Activated naive CD4-positive, alpha-beta T cell treated with anti-CD3 and anti-CD28 coated beads, Interleukin-2, amount 50 U/mL, for 72 hours (primary cell): ENCODE results near the gene NUDT14. TPM values are rescaled to one million over a fixed set of nuclear protein-coding genes. Genes with fewer than 3 reads are reported as not detected.

Experiments used
- ATAC-seq, 2 donors: fragments of 150-1000 bp; cut with Tn5 transposase; 2 replicates each; pipeline ENCODE4 v1.10.0; 2021; ENCODE audit warnings: mild to moderate bottlenecking in 2 of 2, moderate library complexity in 2 of 2
- DNase-seq, 2 donors: peaks; one replicate each; pipeline ENCODE4 v3.0.0; 2021 to 2022; ENCODE audit warnings: low spot score in 2 of 2
- H3K27ac Mint-ChIP-seq, 2 donors: one replicate each; pipeline ENCODE4 v1.8.0; 2022; ENCODE audit warnings: mild to moderate bottlenecking in 2 of 2, mixed read lengths in 2 of 2
- H3K36me3 Mint-ChIP-seq, 2 donors: one replicate each; pipeline ENCODE4 v1.8.0; 2022; ENCODE audit warnings: mixed read lengths in 2 of 2
- H3K9me3 Mint-ChIP-seq, 2 donors: one replicate each; pipeline ENCODE4 v1.8.0; 2022; ENCODE audit warnings: mixed read lengths in 2 of 2
- total RNA-seq, 2 donors: library from RNA; stranded (reverse); gene quantifications; one replicate each; pipeline ENCODE4 v1.2.3, GENCODE V29; 2022

Gene NUDT14
- total RNA-seq, 2 donors from 2014 or later: 20.0 to 22.6 TPM

DNA sequence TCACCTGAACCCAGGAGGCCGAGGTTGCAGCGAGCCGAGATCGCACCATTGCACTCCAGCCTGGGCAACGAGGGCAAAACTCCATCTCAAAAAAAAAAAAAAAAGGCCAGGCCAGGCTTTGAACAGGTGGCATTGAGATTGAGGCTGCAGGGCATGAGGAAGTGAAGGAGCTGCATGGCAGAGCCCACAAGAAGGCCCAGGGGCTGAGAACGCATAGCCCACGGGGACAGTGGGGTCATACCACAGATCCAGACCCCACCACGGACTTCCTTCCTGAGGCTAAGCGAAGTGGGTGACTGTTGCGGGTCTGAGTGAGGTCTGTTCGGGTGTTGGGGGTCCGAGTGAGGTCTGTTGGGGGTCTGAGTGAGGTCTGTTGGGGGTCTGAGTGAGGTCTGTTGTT, 20.3 kb downstream of the NUDT14 start:
- no peak for DNase-seq
- Mint-ChIP-seq H3K27ac (no peak overlapping the region), H3K36me3 (no peaks in the 10 kb centered on the region), H3K9me3 (no peaks in the 10 kb centered on the region)
- ATAC-seq: no peak

DNA sequence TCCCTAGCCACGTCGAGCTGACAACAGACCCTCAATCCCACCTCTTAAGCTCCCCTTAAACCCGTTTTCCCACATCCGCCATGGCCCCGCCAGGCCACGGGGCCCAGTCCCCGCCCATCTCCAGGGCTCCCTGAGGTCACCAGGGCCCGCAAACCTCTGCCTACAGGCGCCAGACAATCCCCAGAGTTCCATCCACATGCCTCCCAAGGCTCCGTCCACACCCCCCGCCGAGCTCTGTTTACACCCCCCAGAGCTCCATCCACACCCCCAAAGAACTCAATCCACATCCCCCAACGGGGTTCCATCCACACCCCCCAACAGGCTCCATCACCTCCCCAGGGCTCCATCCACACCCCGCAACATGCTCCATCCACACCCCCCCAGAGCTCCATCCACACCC, 21.8 kb downstream of the NUDT14 start:
- Mint-ChIP-seq H3K36me3 (no peaks in the 10 kb centered on the region), H3K9me3 (no peaks in the 10 kb centered on the region), H3K27ac (no peak overlapping the region)
- no peak for DNase-seq
- ATAC-seq: no peak

DNA sequence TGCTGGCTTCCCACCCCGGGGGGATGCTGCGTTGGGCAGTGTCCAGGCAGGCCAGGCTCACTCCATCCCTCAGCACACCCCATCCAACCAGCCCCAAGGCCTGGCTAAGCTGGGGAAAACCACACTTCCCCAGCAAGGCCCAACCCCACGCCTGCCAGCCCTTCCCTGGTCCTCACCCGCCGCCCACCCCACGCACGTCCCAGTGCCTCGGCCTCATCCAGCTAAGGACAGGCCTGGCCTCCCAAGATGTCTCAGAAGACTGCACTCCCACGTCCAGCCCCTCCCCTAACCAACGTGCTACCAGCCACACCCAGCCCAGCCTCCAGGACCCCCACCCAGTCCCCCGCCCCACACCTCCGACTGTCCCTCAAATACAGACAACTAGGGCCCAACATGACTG, 22.3 kb downstream of the NUDT14 start:
- no peak for ATAC-seq
- Mint-ChIP-seq H3K36me3 (no peaks in the 10 kb centered on the region), H3K9me3 (no peaks in the 10 kb centered on the region), H3K27ac (no peak overlapping the region)
- DNase-seq: no peak

DNA sequence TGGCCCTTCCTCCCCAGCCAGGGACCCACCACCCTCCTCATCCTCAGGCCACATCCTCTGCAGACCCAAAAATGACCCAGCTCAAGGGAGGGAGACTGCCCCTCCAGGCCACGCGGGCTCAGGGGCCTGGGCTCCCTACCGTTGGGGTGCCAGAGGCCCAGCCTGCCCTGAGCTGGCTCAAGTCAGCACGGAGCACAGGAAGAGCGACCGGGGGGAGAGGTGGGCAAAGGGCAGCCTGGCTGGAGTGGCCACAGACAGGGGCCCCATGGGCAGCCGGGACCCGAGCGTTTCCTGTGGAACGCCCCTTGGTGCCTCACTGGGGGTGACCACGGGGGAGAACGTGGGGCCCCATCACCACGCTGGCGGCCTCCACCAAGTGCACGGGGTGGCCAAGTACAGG, 23.2 kb downstream of the NUDT14 start:
- no peaks in the 10 kb centered on the region for H3K36me3 Mint-ChIP-seq
- no peak overlapping the region for H3K27ac Mint-ChIP-seq
- no peak for DNase-seq
- no peak for ATAC-seq
- H3K9me3 Mint-ChIP-seq: no peaks in the 10 kb centered on the region

DNA sequence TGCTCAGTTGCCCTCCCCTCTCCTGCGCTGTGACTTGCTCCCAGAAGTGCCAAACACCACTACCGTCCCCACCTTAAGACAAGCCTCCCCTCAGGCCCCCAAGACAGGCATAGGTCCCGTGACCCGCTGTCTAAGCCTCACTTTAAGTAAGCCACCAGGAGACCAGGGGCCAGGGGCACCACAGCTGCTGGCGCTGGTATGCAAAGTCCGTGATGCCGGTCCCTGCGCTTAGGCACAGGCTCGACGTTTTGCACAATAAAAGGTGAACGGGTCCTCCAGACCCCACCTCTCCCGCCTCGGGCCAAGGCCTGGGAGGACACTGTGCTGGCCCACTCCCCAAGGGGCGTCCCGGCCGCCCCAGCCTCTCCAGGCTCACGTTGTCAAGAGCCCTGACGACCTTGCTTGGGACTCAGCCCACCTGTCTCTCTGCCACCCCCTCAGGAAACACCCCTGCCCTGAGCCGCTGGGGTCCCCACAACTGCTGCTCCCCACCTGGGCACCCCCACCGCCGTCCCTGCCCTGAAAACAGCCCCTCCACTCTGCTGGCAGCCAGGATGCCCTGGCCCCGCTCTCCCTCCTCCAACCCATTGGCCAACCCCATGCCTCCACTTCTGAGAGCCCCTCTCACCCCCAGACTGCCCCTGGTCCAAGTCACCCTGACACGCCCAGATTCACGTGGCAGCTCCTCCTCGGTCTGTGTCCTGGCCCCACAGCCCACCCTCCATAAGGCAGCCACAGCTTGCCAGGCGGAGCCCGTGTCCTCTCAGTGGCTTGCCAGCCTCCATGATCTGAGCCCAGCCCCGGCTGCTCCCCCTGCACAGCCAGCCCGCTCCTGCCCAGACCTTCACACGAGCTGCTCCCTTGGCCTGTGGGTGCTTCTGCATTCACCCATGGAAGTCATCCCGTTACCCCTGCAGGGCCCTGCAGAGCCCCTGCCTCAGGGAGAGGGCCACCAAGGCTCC, 24.4 kb downstream of the NUDT14 start:
- peak overlapping the region in 1 of 2 donors; percentile 15 for H3K27ac Mint-ChIP-seq
- no peaks in the 10 kb centered on the region for H3K9me3 Mint-ChIP-seq
- H3K36me3 Mint-ChIP-seq: no peaks in the 10 kb centered on the region
- no peak for DNase-seq
- no peak for ATAC-seq

DNA sequence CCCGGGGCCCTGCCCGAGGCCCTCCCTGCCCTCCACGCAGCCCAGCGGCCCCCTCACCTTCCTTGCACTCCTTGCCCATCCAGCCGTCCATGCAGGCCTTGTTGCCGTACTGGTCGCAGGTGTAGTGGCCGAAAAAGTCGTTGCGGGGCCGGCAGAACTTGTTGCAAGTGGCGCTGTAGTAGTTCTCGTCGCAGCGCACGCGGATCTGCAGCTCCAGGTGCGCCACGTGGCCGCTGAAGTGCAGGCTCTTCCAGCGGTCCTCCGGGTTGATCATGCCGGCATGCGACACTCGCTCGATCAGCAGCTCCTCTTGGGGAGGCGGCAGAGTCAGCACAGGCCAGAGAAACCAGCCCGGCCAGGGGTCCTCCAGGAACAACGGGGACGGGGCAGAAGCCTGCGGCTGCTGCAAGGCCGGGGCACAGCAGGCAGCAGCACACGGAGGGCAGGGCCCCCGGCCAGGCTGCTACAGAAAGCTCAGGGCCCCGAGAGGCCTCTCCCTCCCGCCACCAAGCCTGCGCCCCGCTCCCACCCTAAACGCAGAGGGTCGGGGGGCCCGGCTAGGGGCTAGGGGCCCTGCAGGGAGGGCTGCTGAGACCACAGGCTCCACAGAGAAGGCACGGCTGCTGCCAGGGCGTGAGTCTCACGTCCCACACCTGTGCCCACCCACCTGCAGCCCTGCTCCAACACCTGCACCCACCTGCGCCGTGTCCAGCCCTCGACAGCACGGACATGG, 25.3 kb downstream of the NUDT14 start:
- Mint-ChIP-seq H3K9me3 (no peaks in the 10 kb centered on the region), H3K36me3 (no peaks in the 10 kb centered on the region), H3K27ac (no peak overlapping the region)
- DNase-seq: no peak
- ATAC-seq: no peak

DNA sequence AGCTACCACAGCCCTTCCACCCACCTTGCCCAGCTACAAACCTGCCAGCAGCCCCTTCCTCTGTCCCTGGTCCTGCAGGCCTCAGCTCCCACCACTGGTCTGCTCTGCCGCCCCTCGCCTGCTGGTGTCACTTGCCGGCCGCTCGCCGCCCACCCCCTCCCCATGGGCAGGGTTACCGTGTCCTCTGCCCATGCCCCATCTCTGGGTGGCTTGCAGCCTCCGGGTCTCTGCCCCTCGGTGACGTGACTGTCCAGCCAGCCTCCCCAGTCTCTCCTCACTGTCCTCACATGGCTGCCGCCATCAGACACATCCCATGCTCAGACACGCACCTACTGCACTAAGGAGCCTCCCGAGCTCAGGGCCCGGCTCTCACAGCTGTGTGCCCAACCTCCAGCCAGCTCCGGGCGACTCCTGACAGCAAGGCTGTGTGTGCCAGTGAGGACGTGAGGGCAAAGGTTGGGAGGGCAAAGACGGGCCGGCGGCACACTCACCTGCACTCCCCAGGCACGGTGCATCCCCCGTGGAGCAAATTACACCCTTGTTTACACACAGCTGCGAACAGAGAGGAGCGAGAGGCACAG, 26.0 kb downstream of the NUDT14 start:
- DNase-seq (no peak), ATAC-seq (no peak)
- Mint-ChIP-seq H3K36me3 (no peaks in the 10 kb centered on the region), H3K27ac (no peak overlapping the region), H3K9me3 (no peaks in the 10 kb centered on the region)

DNA sequence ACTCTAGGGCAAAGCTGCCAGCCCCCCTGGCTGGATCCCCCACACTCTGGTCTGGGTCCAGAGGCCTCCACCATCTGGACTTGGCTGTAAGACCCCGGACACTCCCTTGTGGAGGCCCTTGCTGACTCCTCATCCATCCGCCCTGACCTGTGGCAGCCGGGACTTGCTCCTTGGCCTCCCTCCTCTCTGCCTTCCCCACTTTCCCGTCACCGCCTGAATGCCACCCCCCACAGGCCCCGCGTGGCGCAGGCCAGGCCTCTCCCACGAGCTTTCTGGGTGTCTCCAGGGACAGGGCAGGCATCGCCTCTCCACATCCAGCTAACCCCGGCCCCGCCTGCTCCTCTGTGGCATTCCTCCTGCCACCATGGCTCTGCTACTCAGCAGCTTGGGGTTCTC, 26.6 kb downstream of the NUDT14 start:
- Mint-ChIP-seq H3K27ac (no peak overlapping the region), H3K36me3 (no peaks in the 10 kb centered on the region), H3K9me3 (no peaks in the 10 kb centered on the region)
- no peak for ATAC-seq
- DNase-seq: no peak

DNA sequence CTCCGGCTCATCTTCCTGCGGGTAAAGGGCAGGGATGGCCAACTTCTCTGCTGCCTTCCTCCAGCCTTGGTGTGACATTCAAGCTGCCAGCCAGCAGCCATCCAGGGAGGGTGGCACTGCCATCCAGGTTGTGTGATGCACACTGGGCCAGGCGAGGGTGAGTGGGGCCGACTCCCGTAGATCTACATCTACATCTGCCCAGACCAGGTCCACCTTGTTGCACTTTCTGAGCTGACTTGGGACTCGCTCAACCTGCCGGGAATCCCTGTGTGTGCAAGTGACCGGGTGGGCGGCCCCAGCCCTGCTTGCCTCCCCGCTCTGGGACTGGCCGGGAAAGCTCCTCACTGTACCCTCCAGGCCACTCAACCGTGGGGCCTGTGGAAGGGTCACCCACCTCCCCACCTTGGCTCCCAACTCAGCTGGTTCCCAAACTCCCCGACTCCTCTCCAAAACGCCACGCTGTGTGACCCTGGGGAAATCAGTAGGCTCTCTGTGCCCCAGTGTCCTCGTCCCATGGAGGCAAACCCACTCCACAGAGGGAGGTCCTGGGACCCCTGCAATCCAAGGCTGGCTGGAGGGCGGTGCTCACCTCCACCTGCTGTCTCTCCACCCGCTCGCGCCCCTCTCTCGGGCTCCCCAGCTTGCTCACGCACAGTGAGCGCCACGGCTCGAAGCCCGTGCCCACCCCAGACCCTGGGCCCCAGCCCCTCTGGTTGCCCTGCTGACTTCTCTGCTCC, 27.2 kb downstream of the NUDT14 start:
- no peak for DNase-seq
- Mint-ChIP-seq H3K36me3 (no peaks in the 10 kb centered on the region), H3K27ac (no peak overlapping the region), H3K9me3 (no peaks in the 10 kb centered on the region)
- ATAC-seq: no peak

DNA sequence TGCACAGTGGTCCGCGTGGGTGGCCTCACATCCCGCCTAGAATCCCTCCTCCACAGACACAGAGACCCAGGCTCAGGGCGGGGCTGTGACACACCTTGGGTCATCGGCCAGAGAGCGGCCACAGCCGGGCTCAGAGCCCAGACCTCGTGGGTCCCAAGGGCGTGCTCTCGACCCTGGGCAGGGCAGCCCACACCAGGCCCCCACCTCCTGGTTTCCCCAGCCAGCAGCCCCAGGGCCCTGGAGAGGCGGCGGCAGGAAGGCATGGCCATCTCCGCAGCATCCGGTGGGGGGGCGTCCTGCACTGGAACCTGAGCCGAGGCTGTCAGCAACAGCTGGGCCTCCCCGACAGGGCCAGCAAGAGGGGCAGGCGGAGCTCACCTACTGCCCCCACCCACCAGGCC, 27.8 kb downstream of the NUDT14 start:
- Mint-ChIP-seq H3K36me3 (no peaks in the 10 kb centered on the region), H3K27ac (no peak overlapping the region), H3K9me3 (no peaks in the 10 kb centered on the region)
- no peak for ATAC-seq
- no peak for DNase-seq

DNA sequence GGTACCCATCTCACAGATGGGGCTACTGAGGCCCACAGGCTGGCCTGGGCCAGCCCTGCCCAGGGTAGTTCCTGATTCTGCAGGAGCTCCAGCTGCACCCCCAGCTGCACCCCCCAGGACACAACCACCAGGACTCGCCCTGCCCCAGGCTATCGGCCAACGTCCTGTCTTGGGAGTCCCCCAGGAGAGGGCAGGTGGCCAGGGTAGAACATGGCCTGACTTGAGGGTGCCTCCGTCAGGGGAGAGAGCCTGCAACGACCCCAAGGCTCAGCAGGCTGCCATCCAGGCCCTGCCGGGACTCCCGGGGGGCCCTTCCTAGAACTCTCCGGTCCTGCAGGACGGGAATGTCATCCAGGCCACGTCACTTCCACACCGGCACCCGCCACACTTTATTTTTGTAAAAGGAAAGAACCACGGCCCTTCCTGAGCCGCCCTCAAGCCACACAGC, 28.3 kb downstream of the NUDT14 start:
- H3K9me3 Mint-ChIP-seq: no peaks in the 10 kb centered on the region
- H3K27ac Mint-ChIP-seq: no peak overlapping the region
- ATAC-seq (no peak), DNase-seq (no peak)
- H3K36me3 Mint-ChIP-seq: no peaks in the 10 kb centered on the region

DNA sequence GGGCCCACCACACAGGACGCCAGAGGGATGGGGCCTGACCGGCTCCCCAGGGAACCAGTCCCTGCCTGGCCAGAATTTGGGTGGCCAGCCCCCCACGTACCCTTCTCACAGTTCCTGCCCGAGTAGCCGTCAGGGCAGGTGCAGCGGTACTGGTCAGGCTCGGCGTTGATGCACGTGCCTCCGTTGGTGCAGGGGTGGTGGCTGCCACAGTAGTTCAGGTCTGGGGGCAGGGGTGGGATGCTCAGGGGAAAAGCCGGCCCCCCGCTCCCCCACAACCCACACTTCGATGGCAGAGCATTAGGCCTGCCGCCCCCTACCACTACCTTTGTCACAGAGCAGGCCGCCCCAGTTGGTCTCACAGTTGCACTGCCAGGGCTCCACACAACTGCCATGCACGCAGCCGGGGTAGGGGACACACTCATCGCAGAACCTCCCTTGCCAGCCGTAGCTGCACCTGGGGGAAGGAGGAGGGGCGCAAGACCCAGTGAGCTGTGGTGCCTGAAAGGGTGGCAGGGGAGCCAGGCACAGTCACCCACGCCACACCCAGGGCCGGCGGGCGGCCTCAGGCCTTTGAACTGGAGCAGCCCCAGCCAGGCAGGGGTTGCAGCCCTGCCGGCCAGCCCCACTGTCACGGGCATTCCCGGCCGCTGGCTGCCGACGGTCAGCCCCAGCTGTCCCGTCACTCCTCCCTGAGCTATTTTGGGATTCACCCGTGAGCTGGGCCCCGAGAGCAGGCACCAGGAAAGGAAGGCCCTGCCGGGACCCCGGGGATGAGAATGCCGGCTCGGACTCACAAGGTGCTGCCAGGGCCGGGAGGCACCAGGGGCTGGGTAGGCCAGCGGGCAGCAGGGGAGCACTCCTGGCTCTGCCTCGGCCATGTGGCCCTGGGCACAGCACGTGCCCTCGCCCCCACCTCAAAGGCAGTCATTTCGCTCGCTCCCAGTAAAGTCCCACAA, 29.0 kb downstream of the NUDT14 start:
- no peak overlapping the region for H3K27ac Mint-ChIP-seq
- ATAC-seq (no peak), DNase-seq (no peak)
- H3K9me3 Mint-ChIP-seq: no peaks in the 10 kb centered on the region
- no peaks in the 10 kb centered on the region for H3K36me3 Mint-ChIP-seq

DNA sequence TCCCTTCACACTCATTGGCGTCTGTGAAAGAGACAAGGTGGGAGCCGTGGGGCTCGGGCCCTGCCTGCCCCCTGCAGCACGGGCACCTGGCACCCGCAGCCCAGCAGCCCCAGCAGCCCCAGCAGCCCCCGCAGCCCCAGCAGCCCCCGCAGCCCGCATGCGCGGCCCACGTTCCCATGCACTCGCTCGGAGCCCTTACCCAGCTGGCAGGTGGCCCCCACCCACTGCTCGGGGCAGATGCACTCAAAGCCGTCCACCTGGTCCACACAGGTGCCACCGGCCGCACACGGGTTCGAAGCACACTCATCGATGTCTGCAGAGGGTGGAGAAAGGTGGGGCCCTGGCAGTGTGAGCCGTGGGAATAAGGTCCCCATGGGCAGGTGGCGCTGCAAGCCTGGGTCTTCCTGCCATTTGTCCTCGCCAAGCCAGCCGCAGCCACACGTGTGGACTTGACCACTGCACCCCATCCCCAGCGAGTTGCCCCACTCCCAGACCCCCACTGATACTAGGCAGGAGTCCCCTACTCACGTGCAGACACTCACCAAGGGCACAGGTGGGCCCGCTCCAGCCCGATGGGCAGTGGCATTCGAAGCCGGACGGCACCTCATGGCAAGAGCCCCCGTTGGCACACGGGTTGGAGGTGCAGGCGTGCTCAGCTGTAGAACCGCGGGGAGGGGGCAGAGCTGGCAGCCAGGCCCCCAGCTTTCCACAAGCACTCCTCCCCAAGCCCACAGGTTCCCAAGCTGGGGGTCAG, 29.9 kb downstream of the NUDT14 start:
- no peak for DNase-seq
- no peak for ATAC-seq
- Mint-ChIP-seq H3K9me3 (no peaks in the 10 kb centered on the region), H3K36me3 (no peaks in the 10 kb centered on the region), H3K27ac (no peak overlapping the region)

DNA sequence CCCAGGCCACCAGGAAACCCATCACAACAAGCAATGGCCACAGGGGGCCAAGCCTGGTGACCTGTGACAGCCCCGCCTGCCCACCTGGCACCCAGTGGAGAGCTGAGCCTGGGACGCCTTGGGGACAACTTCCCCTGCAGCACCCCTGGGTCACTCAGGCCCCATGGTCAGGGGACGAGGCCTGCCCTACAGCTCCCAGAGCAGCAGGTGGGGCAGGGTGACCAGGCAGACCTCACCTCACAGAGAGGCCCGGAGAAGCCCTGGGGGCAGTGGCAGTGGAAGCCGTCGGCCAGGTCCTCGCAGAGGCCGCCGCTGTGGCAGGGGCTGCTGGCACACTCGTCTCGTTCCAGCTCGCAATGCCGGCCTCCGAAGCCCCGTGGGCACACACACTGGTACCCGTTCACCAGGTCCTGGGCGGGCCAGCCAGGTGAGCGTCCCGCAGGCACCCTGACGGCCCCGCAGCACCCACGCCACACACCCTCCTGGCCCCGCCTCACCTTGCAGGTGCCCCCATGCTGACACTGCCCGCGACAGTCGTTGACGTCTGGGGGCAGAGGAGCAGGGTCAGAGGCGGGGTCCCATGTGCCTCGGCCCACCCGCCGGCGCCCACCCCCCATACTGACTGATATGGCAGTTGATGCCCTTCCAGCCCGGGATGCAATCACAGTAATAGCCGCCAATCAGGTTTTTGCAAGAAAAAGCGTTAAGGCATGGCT, 30.6 kb downstream of the NUDT14 start:
- no peak overlapping the region for H3K27ac Mint-ChIP-seq
- ATAC-seq (no peak), DNase-seq (no peak)
- H3K9me3 Mint-ChIP-seq: no peaks in the 10 kb centered on the region
- H3K36me3 Mint-ChIP-seq: no peaks in the 10 kb centered on the region

DNA sequence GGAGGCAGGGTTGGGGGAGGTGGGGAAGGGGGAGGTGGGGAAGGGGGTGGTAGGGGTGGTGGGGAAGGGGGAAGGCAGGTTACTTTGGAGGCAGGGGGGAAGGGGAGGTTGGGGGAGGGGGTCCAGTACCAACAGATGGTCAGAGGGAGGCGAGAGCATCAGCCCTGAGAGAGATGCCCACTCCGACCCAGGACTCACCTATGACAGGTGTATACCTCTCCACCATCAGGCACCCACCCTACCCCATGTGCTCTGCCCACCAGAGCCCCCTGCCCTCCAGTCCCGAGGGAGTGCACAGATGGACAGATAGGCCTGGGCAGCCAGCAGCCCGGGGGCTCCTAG, 31.1 kb downstream of the NUDT14 start:
- Mint-ChIP-seq H3K36me3 (no peaks in the 10 kb centered on the region), H3K9me3 (no peaks in the 10 kb centered on the region), H3K27ac (no peak overlapping the region)
- no peak for ATAC-seq
- no peak for DNase-seq
